Stimulated activated naive CD8-positive, alpha-beta T cell treated with anti-CD3 and anti-CD28 coated beads, Interleukin-15, Interleukin-2, amounts not matched to agents 100 U/mL and 50 U/mL, for 24 hours (primary cell): ENCODE data around the gene FAM13A.
A peak's percentile ranks its signal among the peaks of the same experiment; 100 is the strongest.
"Not testable (repeated sequence)": the region's sequence is repeated elsewhere in the genome, so short reads cannot be mapped to it uniquely, and the experiment has no call there.

ENCODE experiments used
- ATAC-seq: fragments of 150-1000 bp; cut with Tn5 transposase; one replicate; pipeline ENCODE4 v1.10.0; 2021
- DNase-seq: peaks from one replicate; pipeline ENCODE4 v3.0.0; 2021

FAM13A gene

DNA sequence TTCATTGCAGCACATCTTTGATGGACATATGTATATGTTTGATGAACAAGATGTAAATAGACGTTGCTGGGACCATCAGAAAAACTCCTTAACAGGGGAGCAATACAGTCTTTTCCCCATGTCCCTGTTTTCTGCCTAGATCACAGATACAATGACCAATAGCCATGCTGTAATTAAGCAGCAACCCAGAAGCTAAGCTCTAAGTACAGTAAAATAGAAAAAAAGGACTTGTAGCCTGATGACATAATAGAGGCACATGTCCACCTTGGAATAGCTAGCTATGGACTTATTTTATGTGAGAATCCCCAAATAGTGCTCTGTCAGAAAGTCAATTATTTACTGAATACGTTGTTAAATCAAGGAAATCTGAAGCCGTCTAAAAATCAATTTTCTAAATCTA lies 14.9 kb downstream of the FAM13A start:
- DNase-seq, result no peak

DNA sequence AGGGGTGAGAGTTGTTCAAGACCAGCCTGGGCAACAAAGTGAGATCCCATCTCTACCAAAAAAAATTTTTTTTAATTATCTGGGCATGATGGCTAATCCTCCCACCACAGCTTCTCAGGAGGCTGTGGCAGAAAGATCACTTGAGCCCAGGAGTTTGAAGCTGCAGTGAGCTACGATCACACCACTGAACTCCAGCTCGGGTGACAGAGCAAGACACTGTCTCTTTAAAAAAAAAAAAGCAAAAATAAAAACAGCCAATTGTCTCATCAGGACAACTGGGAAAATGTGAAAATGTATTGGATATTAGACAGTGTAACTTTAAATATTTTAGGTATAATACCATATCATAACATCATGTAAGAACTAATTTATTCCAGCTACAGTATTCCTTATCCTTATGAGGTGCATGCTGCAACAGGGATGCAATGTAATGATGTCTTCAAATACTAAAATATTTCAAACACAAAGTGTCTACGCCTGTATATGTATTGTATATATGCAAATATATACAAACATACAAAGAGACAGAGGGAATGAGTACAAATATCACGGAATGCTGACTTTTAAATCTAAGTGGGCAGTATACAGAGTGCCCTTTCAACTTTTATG lies 17.2 kb downstream of the FAM13A start:
- ATAC-seq (no peak), DNase-seq (no peak)

More for the DNA sequence above, 14.9 kb downstream of the FAM13A start:
- ATAC-seq, result no peak

DNA sequence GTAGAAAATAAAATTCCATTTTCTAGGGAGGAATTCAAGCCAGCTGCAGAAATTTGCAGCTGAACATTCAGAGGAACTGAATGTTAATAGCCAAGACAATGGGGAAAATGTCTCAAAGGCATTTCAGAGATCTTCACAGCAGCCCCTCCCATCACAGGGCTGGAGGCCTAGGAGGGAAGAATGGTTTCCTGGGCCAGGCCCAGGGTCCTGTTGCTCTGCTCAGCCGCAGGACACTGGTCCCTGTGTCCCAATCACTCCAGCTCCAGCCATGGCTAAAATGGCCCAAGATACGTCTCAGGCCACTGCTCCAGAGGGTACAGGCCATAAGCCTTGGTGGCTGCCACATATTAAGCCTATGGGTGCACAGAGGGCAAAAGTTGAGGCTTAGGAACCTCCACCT lies 20.4 kb downstream of the FAM13A start:
- ATAC-seq, result no peak

DNA sequence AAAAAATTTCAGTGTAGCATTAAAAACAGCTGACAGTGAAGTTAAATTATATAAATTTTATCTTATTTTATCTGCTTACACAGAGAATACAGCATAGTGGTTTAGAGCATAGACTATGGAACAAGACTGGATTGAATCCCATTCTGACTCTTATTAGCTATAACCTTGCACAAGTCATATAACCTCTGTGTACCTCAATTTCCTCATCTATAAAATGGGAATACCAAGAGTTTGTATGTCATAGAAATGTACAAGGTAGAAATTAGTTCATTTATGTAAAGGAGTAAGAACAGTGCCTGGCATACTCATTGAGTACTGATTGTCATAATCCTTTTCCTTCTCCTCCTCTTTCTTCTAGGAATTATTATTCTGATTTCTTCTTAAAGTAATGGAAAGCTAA lies 25.7 kb downstream of the FAM13A start:
- no peak for ATAC-seq
- DNase-seq, result no peak

More for the DNA sequence above, 20.4 kb downstream of the FAM13A start:
- no peak for DNase-seq

DNA sequence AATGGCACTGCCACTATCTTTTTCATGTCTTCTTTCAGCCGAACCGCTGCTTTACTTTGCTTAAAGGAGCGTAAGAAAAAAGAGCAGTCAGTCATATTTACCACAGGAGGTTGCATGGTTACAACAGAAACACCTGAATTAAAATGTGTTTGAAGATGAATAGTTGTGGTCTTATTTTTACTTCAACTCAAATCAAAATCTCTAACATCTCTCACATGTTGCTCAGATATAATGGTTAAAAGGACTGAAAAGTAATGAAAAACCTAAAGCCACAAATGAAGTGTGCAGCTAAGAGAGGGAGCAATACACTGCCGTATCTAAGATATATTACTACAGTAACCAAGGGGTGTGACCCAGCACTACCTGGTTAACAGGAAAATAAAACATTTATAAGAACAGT lies 27.4 kb downstream of the FAM13A start:
- ATAC-seq (no peak), DNase-seq (no peak)

DNA sequence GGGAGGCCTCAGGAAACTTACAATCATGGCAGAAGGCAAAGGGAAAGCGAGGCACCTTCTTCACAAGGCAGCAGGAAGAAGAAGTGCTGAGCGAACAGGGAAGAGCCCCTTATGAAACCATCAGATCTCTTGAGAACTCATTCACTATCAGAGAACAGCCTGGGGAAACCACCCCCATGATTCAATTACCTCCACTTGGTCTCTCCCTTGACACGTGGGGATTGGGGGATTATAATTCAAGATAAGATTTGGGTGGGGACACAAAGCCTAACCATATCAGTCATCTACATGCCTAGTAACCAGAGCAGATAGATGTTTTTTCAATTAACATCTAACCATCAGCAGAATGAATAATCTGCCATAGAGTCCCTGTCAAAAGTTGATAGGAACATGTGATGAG lies 30.4 kb downstream of the FAM13A start:
- ATAC-seq (no peak), DNase-seq (no peak)

DNA sequence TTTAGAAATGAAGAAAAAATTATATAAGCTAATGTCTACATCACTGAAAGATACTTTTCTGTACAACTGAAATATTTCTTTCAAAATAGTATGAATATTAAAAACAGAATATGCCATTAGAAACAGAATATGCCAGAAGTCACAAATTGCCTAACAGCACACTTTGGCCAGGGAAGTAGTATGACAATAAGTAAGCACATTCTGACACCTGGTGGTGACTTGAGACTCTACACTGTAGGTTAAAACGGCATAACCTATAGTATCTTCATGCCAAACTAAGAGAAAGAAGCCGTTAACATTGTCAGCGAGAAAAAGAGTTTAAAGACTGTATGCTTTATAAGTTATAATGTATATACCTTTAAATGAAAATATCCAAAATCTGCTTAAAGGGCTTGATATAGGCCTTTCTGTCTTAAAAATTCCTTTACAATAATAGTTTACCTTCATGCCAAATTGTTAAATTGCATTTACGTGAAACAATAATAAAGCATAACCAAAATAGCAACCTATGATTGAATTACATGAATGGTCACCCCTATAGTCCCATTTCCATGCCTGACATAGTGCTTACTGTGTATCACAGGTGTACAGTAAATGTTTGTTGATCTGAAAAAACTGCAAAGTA lies 32.8 kb downstream of the FAM13A start:
- peak; percentile 35 for DNase-seq
- peak; percentile 93 for ATAC-seq

DNA sequence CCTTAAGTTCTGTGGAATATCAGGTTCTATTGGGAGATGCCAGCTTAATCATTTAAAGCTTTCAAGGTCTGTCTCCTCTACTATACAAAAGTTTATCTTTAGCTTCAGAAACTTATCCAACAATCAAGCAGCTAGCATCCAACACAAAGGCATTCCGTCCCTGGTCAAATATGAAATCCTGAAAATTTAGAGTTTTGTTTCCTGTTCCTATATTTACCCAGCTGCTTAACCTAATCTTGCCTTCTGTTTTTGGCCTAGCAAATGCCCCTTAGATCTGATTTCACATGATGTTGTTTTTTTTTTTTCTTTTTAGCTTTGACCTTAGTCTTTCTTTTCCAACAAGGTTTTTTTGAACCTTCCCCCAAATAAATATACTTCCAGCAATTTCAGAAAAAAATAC lies 33.8 kb downstream of the FAM13A start:
- ATAC-seq, result no peak
- DNase-seq, result no peak

DNA sequence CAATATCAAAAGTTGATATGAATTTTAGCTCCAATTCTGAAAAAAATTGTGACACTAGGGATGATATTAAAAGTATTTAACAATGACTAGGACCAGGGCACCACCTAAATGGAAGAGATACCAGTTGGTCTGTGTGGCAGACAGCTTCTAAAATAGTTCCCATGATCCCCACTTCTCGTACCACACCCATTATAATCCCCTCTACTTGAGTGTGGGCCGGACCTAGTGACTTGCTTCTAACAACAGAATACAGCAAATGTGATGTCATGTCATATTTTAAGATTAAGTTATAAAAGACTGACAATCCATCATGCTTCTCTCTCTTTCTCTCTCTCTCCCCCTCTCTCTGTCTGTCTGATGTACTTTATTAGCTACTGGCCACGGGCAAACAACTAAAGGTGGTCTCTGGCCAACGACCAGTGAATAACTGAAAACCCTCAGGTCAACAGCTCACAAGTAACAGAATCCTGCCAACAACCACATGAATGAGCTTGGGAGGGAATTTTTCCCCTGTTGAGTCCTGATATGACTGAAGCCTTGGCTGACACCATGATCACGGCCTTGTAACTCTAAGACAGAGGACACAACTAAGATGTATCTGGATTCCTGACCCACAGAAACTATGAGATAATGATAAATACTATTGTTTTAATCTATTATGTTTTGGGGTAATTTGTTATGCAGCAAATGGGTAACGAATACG lies 34.4 kb downstream of the FAM13A start:
- no peak for ATAC-seq
- DNase-seq, result no peak

DNA sequence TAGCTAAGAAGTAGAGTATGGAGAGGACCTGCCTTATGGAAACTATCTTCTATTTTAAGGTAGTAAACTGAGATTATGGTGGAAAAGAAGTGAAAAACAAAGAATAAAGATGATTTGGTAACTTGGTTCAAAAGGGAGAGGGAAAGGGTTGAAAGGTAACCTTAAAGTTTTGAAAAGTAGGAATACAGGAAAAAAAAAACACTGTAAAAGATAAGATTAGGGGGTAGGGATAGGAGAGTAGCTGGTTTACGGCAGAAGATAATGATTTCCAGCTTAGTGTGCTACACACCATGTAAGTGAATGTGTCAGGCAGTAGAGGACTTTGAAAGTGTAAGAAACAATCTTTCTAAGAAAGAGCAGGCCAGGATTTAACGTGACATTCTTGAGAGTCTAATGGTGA lies 35.3 kb downstream of the FAM13A start:
- DNase-seq (no peak), ATAC-seq (no peak)

DNA sequence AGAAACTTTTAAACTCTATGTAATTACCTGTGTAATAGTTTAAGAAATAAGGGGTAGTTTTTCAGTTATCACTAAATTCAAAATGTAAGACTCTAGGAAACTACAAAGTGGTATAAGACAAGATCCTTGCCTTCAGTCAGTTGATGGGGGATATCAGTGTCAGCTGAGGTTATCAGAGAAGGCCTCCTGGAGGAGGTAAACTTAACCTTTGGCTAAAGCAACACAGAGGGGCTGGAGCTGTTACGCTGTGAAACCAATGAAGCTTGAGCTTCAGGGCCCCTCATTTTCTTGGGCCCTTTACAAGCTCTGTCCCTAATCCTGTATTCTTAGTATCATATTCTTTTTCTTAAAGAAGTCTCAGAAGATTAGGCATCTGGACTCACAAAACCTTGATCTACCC lies 35.9 kb downstream of the FAM13A start:
- DNase-seq (no peak), ATAC-seq (no peak)

DNA sequence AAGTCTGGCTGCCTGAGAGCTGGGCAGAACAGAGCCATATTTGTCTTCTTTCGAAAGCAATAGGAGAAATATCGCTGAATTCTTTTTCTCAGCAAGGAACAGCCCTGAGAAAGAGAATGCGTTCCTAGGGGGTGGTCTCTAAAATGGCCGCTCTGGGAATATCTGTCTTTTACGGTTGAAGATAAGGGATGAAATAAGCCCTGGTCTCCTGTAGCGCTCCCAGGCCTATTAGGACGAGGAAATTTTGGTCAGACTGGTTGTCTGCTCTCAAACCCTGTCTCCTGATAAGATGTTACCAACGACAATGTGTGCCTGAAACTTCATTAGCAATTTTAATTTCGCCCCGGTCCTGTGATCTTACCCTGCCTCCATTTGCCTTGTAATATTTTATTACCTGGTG lies 42.1 kb downstream of the FAM13A start:
- ATAC-seq, DNase-seq: not testable (repeated sequence)

DNA sequence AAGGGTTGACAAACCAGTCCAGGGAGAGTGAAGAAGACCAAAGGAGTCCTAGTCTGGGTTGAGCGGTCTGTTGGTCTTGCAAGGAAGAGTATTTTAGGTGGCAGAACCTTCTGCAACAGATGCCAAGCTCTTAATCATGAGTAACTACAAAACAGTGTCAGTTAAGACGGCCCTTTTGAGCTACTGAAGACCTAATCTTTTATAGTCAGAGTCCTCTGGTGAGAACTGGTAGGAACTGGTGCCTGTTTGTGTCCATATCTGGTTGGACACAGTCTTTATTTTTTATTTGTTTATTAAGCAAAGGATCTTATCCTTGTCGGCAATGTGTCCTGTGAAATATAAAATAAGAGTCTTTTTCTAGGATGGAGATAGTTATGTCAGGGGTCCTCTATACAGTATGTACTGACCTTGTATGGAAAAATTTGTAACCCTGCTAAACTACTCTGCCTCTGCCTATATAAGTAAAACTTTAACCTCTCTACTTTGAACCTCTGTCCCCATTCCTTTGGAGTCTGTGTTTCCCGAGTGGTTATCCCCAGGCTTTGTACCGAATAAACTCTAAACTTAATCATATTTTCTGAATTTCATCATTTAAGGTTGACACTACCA lies 47.1 kb downstream of the FAM13A start:
- DNase-seq, result no peak
- ATAC-seq, result no peak

DNA sequence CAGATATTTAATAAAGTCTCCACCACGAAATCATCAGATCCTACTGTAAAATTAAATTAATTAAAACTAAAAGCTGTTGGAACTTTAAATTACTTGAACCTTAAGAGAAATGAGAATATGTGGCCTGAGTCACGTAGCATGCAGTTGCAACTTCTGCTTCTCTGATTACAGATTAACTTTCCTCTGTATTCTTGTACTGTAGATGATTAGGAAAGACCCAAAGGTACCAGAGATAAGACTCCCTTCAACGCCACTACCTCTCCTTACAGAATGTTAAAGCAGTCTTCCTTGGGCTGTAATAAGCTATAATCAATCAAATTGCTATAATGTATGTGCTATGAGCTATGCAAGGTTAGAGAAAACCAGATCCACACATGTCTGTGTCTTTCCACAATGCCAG lies 47.9 kb downstream of the FAM13A start:
- DNase-seq, result no peak
- ATAC-seq, result no peak

DNA sequence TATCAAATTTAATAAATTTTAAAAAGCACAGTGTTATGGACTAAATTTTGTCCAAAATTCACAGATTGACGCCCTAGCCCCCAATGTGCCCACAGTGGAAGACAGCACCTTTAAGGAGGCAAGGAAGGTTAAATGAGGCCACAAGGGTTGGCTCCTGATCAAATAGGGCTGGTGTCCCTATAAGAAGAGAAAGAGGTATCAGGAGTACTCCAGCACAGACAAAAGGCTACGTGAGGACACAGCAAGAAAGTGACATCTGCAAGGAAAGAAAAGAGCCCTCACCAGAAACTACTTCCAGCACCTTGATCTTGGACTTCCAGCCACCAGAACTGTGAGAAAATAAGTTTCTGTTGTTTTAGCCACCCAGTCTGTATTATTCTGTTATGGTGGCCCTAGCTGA lies 48.8 kb downstream of the FAM13A start:
- ATAC-seq (no peak), DNase-seq (no peak)

DNA sequence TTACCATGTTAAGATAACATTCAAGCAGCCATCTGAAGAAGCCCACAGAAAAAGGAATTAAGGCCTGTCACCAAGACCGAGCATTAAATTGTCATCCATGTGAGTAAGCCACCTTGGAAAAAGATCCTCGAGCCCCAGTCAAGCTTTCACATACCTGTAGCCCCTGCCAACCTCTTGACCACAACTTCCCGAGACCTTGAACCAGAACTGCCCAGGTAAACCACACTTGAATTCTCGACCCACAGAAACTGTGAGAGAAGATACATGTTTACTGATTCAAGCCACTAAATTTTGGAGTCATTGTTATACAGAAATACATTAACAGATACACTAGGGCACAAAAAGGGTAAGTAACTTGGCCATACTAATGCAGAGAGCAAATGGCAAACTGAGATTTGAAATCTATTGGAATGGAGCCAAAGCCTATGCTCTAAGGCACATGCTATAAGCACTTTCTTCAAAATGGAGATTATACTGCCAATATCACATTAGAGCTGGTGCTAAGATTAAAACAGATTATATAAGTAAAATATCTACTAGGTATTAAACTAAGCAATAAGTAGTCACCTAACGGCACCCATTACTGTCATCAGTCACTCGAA lies 49.5 kb downstream of the FAM13A start:
- ATAC-seq (no peak), DNase-seq (no peak)

DNA sequence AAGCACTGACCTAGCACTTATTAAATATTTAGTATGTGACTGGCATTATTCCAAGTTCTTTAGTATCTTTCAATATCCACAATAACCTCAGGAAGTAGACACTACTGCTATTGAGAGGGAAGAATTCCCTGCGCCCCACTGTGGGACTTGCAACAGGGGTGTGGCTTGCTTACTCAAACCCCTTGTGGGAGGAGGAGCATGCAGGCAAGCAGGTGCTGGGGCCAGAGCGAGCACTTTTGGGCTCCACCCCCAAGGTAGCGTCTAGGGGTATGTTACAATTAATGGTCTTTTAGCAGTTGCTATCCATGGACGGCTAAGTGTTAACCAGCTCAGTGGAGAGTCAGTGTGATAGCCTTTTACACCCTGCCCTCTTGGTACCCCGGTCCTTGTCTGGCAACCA lies 50.7 kb downstream of the FAM13A start:
- no peak for ATAC-seq

DNA sequence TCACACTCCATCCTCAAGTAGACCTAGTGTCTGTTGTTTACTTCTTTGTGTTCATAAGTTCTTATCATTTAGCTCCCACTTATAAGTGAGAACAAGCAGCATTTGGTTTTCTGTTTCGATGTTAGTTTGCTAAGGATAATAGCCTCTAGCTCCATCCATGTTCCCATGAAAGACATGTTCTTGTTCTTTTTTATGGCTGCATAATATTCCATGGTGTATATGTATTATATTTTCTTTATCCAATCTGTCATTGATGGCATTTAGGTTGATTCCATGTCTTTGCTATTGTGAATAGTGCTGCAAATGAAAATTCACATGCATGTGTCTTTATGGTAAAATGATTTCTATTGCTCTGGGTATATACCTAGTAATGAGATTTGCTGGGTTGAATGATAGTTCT lies 51.9 kb downstream of the FAM13A start:
- ATAC-seq, DNase-seq: not testable (repeated sequence)

More for the DNA sequence above, 50.7 kb downstream of the FAM13A start:
- DNase-seq, result no peak

DNA sequence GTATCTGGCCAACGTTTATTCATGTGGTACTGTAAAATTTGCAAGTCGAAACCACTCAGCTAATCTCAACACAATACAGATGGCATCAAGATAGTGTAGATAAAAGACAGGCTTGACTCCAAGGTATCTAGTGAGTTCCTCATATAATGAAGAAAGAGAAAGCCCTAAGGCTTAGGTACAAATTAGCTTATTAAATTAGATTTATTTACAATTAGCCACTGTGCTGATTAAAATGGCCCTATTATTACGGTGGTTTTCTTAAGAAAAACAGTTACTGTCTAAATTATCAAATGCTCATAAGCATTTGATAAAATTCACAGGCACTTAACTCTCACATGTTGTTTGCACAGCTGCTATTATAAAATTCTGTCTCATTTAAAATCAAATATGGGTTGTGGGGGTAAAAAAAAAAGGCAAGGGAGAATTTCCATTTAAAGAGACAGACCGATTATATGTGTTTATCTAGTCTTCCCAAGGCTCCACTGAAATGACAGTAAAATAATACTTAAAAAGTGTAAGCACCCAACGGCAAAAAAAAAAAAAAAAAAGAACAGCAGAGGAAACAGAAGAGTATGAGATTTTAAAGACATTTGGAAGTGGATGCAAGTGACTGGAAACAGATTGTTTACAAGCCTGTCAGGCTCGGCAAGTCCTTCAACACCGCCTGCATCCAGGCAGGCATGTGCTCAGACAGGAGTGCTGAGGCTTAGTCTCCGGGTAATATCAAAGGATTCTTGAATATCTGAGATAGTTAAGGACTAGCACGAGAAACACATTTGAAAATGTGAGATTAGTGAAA lies 55.1 kb downstream of the FAM13A start:
- ATAC-seq, result no peak
- DNase-seq, result no peak

DNA sequence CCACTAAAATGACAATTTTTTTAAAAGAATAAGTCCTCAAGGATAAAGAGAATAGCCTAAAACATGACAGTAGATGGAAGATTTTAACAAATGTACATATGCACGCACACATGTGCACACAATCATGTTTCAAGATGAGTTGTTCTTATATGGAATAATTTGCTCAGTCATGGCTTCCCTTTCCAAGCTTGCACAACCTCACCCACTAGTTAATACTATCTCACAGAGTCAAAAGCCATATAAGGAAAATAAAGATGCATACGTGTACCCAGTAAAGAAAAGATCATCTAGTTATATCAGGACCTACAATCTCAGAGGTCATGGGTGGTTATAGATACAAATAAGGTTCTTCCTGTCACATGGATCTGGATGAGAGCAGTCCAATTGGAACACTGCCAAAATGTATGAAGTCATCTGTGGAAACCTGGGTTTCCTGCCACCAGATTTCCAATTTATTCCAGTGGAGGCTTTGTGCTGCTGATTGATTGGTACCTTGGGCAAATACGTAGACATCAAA lies 56.1 kb downstream of the FAM13A start:
- DNase-seq (no peak), ATAC-seq (no peak)

DNA sequence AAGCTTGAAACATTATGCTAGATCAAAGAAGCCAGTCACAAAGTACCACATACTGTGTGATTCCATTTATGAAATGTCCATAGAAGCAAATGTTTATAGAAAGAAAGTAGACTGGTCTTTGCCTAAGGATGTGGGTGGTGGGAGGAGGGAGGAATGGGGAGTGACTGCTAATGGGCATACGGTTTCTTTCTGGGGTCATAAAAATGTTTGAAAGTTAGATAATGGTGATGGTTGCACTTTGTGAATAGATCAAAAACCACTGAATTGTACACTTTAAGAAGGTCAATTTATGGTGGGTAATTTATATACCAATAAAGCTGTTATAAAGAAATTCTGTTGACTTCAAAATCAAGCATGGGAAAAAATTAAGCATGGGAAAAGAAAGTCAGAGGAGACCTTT lies 56.6 kb downstream of the FAM13A start:
- no peak for DNase-seq
- no peak for ATAC-seq
